ENCODE measurements around the gene PRKCH.

PRKCH gene

GRCh38 chr14:61486930-61487495 lies 165.6 kb downstream of the PRKCH start:
- no peaks in the 10 kb centered on the region for H3K36me3 ChIP-seq

GRCh38 chr14:61488417-61489401 lies 167.3 kb downstream of the PRKCH start:
- no peaks in the 10 kb centered on the region for H3K9me3 ChIP-seq
- H3K36me3 ChIP-seq = no peaks in the 10 kb centered on the region
- no peaks in the 10 kb centered on the region for H3K27me3 ChIP-seq
- H3K27ac ChIP-seq = peak overlapping the region in 1 of 2 donors; percentile 2
- peaks cover 0 to 18% (median 7%) of the 10 kb centered on the region in 4 donors for H3K4me1 ChIP-seq
- H3K4me3 ChIP-seq = no peak overlapping the region
- TF ChIP-seq CTCF (IDR thresholded peaks at IDR 0.05) = no peak
- DNase-seq = no peak
- intact Hi-C loops (cut with DNase I; ENCODE audit: low total_unique reads) = no loop called here

More at GRCh38 chr14:61486930-61487495, 165.6 kb downstream of the PRKCH start:
- intact Hi-C loops (cut with DNase I; ENCODE audit: low total_unique reads) = no loop called here
- Histone ChIP-seq H3K4me1 (peaks cover 0 to 6% (median 0%) of the 10 kb centered on the region in 4 donors), H3K4me3 (no peak overlapping the region), H3K9me3 (no peaks in the 10 kb centered on the region), H3K27ac (no peak overlapping the region), H3K27me3 (no peaks in the 10 kb centered on the region)
- DNase-seq = no peak
- TF ChIP-seq CTCF (IDR thresholded peaks at IDR 0.05) = no peak

GRCh38 chr14:61489512-61489911 lies 168.1 kb downstream of the PRKCH start:
- intact Hi-C loops (cut with DNase I; ENCODE audit: low total_unique reads) = no loop called here
- Histone ChIP-seq H3K4me3 (no peak overlapping the region), H3K27ac (peak overlapping the region in 1 of 2 donors; percentile 2), H3K9me3 (no peaks in the 10 kb centered on the region), H3K36me3 (no peaks in the 10 kb centered on the region), H3K4me1 (peaks cover 0 to 20% (median 7%) of the 10 kb centered on the region in 4 donors), H3K27me3 (no peaks in the 10 kb centered on the region)
- no peak for DNase-seq
- no peak for TF ChIP-seq CTCF (IDR thresholded peaks at IDR 0.05)

GRCh38 chr14:61489932-61490331 lies 168.6 kb downstream of the PRKCH start:
- no peaks in the 10 kb centered on the region for H3K27me3 ChIP-seq
- DNase-seq = peak in 1 of 2 donors; percentile 67
- peaks cover 0 to 20% (median 7%) of the 10 kb centered on the region in 4 donors for H3K4me1 ChIP-seq
- no peak for TF ChIP-seq CTCF (IDR thresholded peaks at IDR 0.05)
- H3K36me3 ChIP-seq = no peaks in the 10 kb centered on the region
- intact Hi-C loops (cut with DNase I; ENCODE audit: low total_unique reads) = no loop called here
- H3K4me3 ChIP-seq = no peak overlapping the region
- no peak overlapping the region for H3K27ac ChIP-seq
- H3K9me3 ChIP-seq = no peaks in the 10 kb centered on the region

- H3K36me3 ChIP-seq = no peaks in the 10 kb centered on the region
- DNase-seq = no peak
- H3K4me1 ChIP-seq = peaks cover 0 to 20% (median 7%) of the 10 kb centered on the region in 4 donors
- H3K27ac ChIP-seq = peak overlapping the region in 1 of 2 donors; percentile 4
- H3K4me3 ChIP-seq = no peak overlapping the region
- no peaks in the 10 kb centered on the region for H3K9me3 ChIP-seq
- no peaks in the 10 kb centered on the region for H3K27me3 ChIP-seq
- TF ChIP-seq CTCF (IDR thresholded peaks at IDR 0.05) = no peak
- intact Hi-C loops (cut with DNase I; ENCODE audit: low total_unique reads) = no loop called here
These were observed 169.8 kb downstream of the PRKCH start for GRCh38 chr14:61491224-61491623.

All from tibial artery (tissue), 4 donors.